ENCODE results near the gene ANAPC15. TPM values are rescaled to one million over a fixed set of nuclear protein-coding genes. Genes with fewer than 3 reads are reported as not detected.
A peak's percentile ranks its signal among the peaks of the same experiment; 100 is the strongest.

The ANAPC15 gene
- total and polyA plus RNA-seq, 2 of the 13 experiments (the other 11 are each of a cell fraction or from before 2014, with no cell fraction given): 18.8 to 25.7 TPM

DNA sequence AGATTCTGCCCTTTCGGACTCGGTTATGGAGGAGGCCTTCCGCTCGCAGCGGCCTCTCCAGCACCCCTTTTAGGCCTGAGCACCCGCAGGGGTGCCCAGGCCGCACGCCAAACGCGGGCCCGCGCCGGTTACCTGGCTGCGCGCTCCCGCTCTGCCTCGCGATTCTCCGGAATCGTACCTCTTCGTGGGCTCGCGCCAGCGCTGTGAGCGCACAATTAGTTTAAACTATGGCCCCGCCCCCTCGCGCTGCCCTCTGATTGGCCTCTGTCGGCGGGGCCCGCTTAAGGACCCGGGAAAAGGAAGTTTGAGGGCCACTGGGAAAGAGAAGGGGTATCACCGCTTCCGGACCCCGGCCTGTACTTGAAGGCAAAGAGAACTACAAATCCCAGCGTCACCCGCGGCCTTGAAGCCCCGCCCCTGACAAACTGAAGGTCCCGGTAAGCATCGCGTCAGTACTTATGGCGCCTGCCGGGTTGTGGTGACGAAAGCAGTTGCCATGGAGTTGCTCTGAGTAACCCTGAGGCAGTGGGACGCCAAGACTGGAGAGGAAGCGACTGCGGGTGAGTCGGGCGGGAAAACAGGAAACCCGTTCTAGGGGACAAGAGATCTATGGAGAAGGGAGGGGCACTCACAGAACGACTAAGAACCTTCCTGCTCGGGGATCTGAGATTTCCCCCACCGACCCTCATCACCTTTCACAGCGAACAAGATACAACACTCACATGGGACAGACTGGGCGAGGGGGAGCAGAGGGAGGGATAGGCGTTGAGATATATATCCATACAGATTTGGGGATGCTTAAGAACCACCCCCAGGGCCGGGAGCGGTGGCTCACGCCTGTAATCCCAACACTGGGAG, 31.9 kb downstream of the ANAPC15 start, which contains the start of the genes LRRC51 and NUMA1 (continued):
- no peak for TF ChIP-seq ZNF496 (CRISPR knock-in tag; IDR thresholded peaks at IDR 0.05; ENCODE audit: insufficient replicate concordance)
- TF ChIP-seq HNRNPLL (IDR thresholded peaks at IDR 0.05; ENCODE audit: low read depth, low read length, poor library complexity, severe bottlenecking): peak; percentile 97
- TF ChIP-seq, protein P1, sequence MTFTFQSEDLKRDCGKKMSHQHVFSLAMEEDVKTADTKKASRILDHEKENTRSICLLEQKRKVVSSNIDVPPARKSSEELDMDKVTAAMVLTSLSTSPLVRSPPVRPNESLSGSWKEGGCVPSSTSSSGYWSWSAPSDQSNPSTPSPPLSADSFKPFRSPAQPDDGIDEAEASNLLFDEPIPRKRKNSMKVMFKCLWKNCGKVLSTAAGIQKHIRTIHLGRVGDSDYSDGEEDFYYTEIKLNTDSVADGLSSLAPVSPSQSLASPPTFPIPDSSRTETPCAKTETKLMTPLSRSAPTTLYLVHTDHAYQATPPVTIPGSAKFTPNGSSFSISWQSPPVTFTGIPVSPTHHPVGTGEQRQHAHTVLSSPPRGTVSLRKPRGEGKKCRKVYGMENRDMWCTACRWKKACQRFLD (CRISPR knock-in tag; IDR thresholded peaks at IDR 0.05; ENCODE audit: borderline replicate concordance): no peak
- TF ChIP-seq ZNF235 (CRISPR knock-in tag; IDR thresholded peaks at IDR 0.05; ENCODE audit: borderline replicate concordance): no peak
- TF ChIP-seq RAD21 (CRISPR knock-in tag; IDR thresholded peaks at IDR 0.05): peak; percentile 8; the same call in 1 of the 2 replicates
- peak; percentile 72 for TF ChIP-seq GABPA (IDR thresholded peaks at IDR 0.05; ENCODE audit: low read depth, low read length)
- peak; percentile 95 for TF ChIP-seq GABPA (CRISPR knock-in tag; IDR thresholded peaks at IDR 0.05; ENCODE audit: low read depth)
- TF ChIP-seq ZNF7 (CRISPR knock-in tag; IDR thresholded peaks at IDR 0.05): no peak
- TF ChIP-seq CBX2 (IDR thresholded peaks at IDR 0.05; ENCODE audit: low read depth, low read length): no peak
- TF ChIP-seq CBX2 (CRISPR knock-in tag; IDR thresholded peaks at IDR 0.05; ENCODE audit: low read depth): no peak
- TF ChIP-seq, protein P2, sequence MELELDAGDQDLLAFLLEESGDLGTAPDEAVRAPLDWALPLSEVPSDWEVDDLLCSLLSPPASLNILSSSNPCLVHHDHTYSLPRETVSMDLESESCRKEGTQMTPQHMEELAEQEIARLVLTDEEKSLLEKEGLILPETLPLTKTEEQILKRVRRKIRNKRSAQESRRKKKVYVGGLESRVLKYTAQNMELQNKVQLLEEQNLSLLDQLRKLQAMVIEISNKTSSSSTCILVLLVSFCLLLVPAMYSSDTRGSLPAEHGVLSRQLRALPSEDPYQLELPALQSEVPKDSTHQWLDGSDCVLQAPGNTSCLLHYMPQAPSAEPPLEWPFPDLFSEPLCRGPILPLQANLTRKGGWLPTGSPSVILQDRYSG (CRISPR knock-in tag; IDR thresholded peaks at IDR 0.05): no peak
- TF ChIP-seq HNRNPK (IDR thresholded peaks at IDR 0.05; ENCODE audit: low read depth, low read length, poor library complexity, severe bottlenecking): no peak
- no peak for TF ChIP-seq TRIM24 (CRISPR knock-in tag; IDR thresholded peaks at IDR 0.05)
- TF ChIP-seq DR1 (CRISPR knock-in tag; IDR thresholded peaks at IDR 0.05): peak; percentile 77; the same call in 1 of the 2 replicates
- no peak for TF ChIP-seq KAT7 (CRISPR knock-in tag; IDR thresholded peaks at IDR 0.05; ENCODE audit: borderline replicate concordance)
- no peak for TF ChIP-seq ZNF547 (CRISPR knock-in tag; IDR thresholded peaks at IDR 0.05)
- no peak for TF ChIP-seq ZFP82 (CRISPR knock-in tag; IDR thresholded peaks at IDR 0.05; ENCODE audit: borderline replicate concordance)
- no peak for TF ChIP-seq SRSF9 (IDR thresholded peaks at IDR 0.05; ENCODE audit: borderline replicate concordance, insufficient read depth, low read depth, low read length, poor library complexity, severe bottlenecking)
- no peak for TF ChIP-seq ZNF558 (CRISPR knock-in tag; IDR thresholded peaks at IDR 0.05; ENCODE audit: borderline replicate concordance)
- no peak for TF ChIP-seq ZNF446 (CRISPR knock-in tag; IDR thresholded peaks at IDR 0.05)
- no peak for TF ChIP-seq JUND (CRISPR knock-in tag; IDR thresholded peaks at IDR 0.05)
- peak; percentile 90 for TF ChIP-seq ETV5 (CRISPR knock-in tag; IDR thresholded peaks at IDR 0.05; ENCODE audit: borderline replicate concordance)
- 0 out of 2 replicates have a peak, but pooled peaks have one; percentile 46 for TF ChIP-seq ZNF772 (CRISPR knock-in tag; IDR thresholded peaks at IDR 0.05)
- TF ChIP-seq ADNP (CRISPR knock-in tag; IDR thresholded peaks at IDR 0.05): no peak
- no peak for TF ChIP-seq MAF1 (CRISPR knock-in tag; IDR thresholded peaks at IDR 0.05; ENCODE audit: borderline replicate concordance)
- TF ChIP-seq, protein P3, sequence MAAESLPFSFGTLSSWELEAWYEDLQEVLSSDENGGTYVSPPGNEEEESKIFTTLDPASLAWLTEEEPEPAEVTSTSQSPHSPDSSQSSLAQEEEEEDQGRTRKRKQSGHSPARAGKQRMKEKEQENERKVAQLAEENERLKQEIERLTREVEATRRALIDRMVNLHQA (CRISPR knock-in tag; IDR thresholded peaks at IDR 0.05): no peak
- no peak; the same call in 1 of the 2 replicates for TF ChIP-seq NFKB2 (CRISPR knock-in tag; IDR thresholded peaks at IDR 0.05; ENCODE audit: borderline replicate concordance)
- no peak for TF ChIP-seq ZFAT (CRISPR knock-in tag; conservative IDR thresholded peaks at IDR 0.05)
- no peak for TF ChIP-seq FOXA1 (IDR thresholded peaks at IDR 0.05)
- TF ChIP-seq FOXA1 (CRISPR knock-in tag; IDR thresholded peaks at IDR 0.05): no peak
